Fibroblast of the conjunctiva (primary cell): Measurements from ENCODE around the gene TMEM51.
"Not testable (repeated sequence)": the region's sequence is repeated elsewhere in the genome, so short reads cannot be mapped to it uniquely, and the experiment has no call there.

ENCODE experiments used
- DNase-seq: peaks from one replicate; pipeline ENCODE4 v3.0.0-alpha.2; 2010; ENCODE audit warnings: low read depth

The TMEM51 gene

DNA sequence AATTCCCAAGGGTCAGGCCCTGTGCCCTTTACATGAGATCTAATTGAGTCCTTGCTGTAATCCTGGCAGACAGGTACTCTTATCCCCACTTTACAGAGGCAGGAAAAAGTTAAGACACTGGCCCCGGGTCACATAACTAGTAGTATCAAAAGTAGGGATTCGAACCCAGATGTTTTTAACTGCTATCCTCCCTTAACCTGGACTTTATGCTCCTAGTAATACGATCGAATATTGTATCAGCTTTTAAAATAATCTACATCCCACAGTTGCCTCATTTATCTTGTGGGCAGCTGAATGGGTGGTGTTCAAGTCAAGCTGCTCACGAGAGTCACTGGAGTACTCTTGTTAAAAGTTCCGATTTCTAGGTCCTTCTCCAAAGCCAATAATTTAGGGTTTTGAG lies 25.5 kb upstream of the TMEM51 start:
- DNase-seq: no peak

DNA sequence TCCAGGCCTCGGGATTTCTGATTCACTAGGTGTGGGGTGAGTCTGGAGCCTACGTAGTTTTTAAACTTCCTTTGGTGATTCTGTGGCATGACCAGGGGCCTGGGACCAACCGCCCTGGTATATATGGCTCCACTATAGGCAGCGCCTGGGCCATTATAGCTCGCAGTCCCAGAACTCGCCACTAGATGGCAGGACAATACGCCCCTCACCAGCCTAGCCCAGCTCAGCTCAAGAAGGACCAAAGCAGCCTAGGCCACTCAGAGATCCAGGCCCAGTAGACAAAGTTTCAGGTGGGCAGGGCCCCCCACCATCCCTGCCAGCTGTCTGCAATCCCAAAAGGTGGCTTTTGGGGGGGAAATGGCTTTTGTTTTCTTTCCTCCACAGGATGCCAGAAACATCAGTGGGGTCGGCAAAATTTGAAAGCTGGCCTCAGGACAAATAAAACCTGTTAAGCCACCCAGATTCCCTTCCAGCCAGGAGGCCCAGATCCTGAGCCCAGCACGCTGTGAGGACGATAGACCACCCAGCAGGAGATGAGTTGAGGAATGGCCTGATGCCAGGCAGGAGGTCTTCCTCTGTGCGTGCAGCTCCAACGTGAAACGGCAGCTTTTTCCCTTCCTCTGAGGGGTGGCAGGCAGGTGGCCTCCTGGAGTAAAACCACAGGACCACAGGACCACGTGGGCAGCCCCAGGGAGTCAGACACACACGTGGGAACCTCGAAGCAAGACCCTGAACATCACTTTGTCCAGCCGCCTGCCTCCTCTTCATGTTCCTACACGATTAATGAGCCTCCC lies 24.8 kb upstream of the TMEM51 start:
- peak; percentile 53 for DNase-seq

DNA sequence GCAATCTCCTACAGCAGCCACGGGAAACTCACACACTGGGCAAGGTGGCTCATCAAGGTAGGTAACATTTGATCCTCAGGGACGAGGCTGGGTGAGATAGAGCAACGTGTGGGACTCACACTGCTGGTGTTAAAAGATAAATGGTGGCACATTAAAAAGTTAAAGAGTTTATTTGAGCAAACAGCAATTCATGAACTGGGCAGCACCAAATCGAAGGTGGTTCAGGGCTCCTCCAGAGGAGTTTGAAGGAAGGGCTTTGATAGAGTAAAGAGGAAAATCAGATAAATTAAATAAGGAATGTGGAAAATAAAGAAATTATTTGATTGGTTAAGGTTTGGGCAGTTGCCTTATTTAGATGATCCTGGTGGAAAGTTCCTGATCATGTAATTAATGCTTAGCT lies 23.6 kb upstream of the TMEM51 start:
- DNase-seq: no peak

DNA sequence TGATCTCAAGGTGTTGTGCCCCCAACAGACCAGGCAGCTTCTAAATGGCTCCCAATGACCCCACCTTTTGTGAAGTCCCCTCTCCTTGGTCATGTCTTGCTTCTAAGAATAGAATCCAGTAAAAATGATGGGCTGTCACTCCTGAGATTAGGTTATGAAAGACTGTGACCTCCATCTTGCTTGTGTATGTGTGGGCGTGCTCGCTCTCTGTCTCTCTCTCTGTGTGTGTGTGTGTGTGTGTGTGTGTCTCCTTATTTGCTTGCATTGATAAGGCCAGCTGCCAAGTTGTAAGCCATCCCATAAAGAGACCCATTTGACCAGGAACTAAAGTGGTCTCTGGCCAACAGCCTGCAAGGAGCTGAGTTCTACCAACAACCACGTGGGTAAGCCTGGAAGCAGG lies 22.9 kb upstream of the TMEM51 start:
- DNase-seq: no peak

DNA sequence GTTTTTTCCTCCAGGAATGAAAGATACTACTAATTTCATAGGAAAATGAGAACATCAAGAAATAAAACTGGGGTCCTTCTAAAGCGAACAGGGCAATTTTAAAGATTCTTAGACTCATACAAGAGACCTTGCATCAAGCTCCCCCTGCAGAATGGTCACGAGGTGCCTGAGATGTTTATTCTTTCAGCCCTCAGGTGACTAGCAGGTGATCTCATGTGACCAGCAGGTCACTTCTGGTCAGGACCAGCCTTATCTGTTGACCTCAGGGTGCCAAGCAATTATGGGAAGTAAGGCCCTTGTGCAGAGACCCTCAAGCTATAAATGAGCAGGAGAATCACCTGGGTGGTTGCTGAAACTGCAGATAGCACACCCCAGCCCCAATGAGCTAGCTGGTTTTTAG lies 20.6 kb upstream of the TMEM51 start:
- DNase-seq: no peak

DNA sequence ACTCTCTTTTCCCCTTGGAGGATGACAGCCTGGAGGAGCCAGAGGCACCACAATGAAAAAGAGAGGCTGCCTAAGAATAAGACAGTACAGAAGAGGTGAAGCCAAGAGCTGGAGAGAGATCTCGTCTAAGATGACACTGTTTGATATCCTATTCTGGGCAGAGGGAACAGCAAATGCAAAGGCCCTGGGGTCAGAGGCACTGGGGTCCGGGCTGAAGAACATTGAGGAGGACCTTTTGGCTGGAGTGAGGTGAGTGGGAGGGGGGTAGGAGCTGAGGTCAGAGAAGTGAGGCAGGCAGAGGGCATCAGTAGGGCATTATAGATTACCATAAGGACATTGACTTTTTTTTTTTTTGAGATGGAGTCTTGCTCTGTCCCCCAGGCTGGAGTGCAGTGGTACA lies 19.3 kb upstream of the TMEM51 start:
- DNase-seq: no peak

DNA sequence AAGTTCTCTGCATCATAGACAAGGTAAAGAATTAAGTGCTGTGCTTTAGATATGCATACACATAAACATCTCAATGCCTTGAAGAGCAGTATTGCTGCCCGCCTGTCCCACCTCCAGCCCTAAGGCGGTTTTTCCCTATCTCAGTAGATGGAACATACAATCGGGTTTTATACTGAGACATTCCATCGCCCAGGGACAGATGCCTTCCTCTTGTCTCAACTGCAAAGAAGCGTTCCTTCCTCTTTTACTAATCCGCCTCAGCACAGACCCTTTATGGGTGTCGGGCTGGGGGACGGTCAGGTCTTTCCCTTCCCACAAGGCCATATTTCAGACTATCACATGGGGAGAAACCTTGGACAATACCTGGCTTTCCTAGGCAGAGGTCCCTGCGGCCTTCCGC lies 17.9 kb upstream of the TMEM51 start:
- DNase-seq: not testable (repeated sequence)

DNA sequence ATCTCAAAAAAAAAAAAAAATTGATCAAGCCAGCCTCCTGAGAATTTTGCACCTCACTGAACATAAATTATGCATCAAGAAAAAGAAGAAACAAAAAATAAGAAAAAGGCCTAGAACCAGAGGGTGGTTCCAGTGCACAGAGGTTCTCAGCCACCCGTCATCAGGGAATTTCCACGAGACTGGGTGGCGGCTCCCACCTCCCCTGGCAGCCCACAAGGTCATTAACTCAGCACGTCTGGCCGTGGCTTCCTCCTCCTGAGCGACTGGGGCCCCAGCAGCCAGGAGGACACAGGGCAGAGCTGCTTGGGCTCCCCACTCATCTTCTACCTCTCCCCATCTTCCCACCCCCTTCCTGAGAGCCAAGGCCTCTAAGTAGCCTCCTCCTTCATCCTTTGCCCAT lies 15.7 kb upstream of the TMEM51 start:
- DNase-seq: no peak

DNA sequence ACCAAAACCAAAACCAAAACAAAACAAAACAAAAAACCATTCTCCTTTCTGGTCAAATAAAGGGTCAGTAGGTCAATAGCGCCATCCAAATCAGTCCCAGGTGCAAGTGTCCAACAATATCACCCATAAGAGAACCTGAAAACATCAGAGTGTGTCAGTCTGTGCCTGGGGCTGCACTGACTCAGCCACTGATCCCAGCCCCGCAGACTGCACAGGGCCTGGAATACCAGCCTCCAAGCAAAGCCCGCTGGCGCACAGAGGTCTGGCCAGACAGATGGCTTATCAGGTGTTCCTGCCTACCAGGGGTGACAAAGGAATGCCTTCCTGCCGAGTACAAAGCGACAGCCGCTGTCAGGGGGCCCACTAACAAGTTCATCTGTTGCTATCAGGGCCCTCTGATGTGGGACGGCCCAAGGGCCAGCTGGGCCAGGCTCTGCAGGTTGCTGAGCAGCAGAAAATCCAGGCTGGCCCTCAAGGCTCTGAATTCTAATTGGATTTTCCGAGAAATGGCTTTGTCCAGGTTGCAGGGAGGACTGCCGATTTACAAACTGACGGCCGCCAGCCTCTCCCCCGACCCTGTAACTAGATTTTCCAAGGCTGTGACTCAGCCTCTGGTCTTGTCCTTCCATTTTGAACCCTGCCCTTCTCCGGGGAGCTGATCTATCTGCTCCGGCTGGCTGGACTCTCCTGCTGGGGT lies 13.7 kb upstream of the TMEM51 start:
- no peak for DNase-seq

DNA sequence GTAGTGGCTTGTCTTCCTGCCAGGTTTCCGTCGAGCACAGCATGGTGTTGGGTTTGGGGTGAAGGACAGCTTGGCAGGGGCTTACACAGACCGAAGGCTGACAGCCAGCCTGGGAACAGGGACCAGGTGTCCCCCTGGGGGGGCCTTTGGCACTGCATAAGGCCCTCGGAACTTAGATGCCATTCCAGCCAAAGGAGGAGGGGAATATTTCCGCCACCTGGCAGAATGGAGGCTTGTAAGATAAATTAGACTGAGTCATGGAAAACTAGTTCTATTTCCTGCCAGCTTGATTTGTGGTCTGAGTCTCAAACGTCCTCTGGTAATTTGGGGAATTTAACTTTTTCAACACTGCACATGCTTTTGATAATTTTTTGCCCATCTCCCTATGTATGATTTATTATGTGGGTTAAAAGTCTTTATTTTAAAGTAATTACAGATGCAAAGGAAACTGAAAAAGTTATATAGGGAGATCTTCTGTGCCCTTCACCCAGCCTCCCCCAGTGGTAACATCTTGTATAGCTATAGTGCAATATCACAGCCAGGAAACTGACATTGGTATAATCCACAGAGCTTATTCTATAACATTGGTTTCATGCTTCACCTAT lies 11.5 kb upstream of the TMEM51 start:
- no peak for DNase-seq

DNA sequence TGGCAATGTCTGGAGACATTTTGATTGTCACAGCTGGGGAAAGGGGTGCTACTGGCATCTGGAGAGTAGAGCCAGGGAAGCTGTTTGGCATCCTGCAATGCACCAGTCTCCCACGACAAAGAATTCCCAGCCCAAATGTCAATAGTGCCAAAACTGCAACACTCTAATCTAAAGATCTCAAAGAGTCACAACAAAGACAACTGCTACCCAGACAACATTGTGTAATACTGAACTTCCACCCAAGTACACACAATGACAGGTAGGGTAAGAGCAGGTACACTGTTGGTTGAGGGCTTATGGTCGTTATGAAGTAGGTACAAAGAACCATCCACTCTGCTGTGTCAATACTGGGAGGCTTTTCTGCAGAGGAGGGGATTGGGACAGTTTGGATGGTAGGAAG lies 8.2 kb upstream of the TMEM51 start:
- no peak for DNase-seq

DNA sequence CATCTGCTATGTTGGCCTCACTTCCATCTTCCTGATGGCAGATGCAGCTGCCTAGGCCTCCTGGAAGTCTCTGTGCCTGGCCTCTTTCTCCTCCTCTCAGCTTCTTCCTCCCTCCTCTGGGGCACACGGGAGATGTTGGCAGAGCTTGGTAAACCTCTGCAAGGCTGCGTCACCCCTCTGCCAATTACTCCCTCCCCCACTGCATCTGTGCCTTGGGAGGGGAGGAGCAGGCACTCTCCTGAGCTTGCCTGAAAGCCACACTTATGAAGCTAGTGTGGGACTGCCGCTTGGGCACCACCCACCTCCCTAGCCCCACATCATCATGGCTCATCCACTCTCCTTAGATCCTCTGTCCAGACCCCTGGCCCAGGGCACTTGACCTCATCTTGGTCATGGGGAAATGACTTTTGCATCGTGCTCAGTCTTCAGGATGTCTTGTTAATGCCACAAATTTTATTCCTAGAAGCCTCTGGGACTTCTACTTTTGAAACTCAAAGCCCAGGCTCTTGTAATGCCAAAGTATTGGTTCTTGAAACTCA lies 7.3 kb upstream of the TMEM51 start:
- no peak for DNase-seq

DNA sequence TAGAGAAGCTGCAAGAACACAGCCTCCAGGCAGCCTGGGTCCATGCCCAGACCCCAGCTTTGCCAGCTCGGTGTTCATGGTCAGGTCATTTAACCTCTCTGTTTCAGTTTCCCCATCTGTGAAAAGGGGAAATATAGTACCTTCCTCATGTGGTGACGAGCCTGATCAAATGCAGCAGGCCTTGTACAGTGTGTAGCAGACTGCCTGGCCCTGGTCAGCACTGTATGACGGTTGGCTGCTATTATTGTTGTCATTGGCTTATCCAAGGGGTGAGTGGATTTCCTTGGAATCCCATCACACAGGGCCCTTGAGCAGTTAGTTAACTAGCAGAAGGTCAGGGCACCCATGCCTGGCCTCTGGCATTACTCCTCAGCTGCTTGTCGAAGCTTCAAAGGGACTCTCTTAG lies 6.6 kb upstream of the TMEM51 start:
- DNase-seq: no peak

DNA sequence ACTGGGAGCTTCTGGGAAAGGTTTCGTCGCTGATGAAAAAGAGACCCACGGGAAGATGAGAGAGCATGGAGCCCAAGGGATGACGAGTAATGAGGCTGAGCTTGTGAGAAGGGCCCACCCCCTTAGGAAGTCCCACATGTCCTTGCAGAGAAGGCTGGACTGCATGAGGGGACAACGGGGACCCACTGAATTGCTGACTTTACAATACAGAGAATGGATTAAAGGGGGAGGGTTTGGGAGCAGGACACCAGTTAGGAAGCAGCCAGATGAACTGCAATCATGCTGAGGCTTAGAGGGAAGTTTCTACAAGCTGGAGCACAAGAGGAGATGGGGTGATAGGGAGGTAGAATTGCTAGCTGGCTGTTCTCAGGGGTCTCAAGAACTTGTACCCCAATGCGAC lies 5.5 kb upstream of the TMEM51 start:
- no peak for DNase-seq

DNA sequence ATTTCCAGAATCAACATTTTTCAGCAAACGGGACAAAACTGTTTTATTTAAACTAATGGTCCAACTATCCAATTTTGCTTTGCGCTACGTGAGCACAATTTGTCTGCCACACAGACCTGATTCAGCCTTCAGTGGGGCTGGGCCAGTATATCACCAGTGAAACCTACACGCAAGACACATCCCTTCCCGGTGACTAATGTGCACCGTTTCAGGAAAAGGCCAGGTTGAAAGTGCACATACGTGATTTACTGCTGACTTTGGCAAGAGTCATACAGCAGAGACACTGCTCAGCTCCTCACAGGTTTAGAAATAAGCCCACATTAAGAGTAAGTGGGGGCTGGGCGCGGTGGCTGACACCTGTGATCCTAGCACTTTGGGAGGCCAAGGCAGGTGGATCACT lies 5.1 kb upstream of the TMEM51 start:
- DNase-seq: no peak

DNA sequence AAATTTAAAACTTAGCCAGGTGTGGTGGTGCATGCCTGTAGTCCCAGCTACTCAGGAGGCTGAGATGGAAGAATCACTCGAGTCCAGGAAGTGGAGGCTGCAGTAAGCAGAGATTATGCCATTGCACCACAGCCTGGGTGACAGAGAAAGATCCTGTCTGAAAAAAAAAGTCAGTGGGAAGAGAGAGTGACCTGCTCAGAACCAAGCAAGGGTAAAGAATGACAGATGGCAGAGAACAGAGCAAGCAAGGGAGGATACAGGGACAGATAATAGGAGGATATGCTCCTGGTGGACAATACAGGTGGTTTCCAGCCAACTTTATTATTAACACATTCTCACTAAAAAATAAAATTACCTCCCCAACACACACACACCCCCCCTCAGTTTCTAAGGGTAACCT lies 4.6 kb upstream of the TMEM51 start:
- DNase-seq: no peak

DNA sequence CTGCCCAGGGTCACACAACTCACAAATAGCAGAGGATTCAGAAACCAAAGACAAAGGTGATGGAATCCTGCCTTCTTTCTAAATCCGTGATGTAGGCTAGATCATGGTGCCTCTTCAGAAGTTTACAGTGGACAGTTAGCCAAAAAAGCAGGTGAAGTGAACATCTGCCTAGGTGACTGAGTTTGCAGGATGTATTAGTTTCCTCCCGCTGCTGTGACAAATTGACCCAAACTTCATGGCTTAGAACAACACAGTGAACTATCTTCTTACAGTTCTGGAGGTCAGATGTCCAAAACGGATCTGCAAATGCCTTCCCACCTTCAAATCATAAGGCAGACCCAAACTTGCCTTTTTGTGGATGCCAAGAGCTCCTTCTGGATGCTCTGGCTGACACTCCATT lies 3.2 kb upstream of the TMEM51 start:
- DNase-seq: no peak

DNA sequence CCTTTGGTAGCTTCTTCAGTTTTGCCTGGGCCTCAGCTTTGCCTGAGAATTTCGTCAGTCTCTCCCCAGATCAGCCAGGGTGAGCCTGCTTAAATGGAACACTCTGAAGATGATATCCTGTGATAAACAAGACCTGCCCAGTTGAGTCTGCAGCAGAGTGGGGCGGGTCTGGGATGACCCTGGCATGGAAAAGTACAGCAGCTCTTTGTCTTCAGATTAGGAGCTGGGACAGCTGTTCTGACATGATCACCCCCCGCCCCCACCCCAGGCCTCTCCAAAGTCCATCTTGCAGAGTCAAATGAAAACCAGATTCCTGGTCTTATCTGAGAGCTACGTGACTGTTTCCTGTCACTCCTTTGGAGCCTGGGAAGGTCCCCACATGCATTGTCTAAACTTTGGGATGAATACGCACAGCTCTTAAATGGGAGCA lies 2.2 kb upstream of the TMEM51 start:
- DNase-seq: no peak

DNA sequence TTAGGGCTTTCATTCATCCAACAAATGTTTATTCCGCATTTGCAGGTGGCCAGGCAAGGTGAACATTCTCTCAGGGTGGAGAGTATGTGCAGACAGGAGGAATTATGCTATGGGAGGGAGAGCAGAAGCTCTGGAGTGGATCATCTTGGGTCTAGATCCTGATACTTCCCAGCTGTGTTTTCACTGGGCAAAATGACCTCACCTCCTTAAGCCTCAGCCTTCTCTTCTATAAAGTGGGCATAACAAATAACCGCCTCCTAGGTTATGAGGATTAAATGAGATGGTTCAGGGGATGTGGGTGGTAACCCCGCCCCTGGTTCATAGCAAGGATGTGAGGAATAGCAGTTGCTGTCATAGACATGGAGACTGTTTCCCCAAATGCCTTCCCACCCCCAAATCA lies 1.7 kb upstream of the TMEM51 start:
- no peak for DNase-seq

DNA sequence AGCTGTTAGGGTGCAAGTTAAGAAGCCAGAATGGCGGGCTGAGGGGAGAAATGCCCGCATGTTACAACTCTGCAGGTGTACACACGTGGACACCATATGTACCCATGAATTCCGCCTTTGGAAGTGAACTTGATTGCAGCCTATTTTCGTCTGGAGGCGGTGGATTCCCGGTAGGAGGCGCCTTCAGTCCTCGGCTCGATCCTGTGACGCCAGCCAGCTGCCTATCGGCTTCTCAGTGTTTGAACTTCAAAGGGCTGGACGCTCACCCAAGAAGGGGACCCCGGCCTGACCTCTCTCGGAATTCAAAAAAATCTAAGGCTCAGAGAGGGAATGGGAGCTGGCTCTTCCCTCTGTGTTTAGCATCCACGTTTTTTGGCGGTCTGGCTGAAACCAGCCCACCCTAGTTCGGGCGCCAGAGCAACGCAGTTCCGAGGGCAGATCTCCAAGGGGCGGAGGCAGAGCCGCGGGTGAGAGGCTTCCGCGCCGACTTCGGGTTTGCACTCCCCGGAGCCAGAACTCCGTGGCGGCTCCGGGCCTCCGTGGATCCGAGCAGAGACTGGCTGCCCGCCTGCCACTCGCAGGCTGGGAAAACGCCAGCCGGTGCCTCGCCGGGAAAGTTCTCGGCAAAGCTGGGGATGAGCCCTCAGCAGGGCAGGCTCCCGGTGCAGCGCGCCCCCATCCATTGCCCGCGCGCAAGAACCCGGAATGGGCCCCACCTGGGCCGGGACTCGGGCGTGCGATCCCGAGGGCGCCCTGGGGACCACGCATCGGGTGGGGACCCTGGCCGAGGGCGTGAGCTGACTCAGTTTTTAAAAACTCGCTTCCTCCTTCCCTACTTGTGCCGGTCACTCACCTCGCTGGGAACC lies 996 bp upstream of the TMEM51 start:
- DNase-seq: peak; percentile 76

DNA sequence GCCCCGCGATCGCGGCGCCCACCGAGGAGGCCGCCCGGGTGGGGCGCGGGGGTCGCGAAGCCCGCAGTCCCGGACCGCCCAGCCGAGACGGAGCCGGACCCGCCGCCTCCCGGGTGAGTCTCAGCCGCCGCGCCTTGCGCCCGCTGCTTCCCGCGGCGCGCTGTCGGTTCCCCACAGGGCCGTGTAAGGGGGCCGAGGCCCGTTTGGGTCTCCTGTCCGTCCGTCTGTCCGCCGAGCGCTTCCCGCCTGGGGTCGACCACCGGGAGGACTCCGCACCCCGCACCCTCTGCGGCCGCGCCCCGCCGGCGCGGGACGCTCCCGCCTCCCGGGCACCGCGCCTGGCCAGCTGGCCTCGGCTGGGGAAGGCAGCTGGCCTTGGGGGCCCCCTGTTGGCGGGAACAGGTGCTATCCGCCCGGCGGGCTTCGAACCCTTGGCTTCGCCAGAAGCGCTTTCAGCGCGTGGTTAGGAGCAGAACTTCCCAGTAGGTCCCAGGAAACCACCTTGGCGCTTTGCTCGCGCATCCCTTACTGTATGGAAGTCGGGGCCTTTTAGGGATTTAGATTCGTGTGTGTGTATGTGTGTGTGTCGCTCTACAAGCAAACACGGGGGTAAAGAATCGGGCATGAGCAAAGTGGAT lies 414 bp downstream of the TMEM51 start:
- no peak for DNase-seq
